ENCODE results near the gene POLN.
"Not testable (repeated sequence)": the region's sequence is repeated elsewhere in the genome, so short reads cannot be mapped to it uniquely, and the experiment has no call there.

The POLN gene

DNA sequence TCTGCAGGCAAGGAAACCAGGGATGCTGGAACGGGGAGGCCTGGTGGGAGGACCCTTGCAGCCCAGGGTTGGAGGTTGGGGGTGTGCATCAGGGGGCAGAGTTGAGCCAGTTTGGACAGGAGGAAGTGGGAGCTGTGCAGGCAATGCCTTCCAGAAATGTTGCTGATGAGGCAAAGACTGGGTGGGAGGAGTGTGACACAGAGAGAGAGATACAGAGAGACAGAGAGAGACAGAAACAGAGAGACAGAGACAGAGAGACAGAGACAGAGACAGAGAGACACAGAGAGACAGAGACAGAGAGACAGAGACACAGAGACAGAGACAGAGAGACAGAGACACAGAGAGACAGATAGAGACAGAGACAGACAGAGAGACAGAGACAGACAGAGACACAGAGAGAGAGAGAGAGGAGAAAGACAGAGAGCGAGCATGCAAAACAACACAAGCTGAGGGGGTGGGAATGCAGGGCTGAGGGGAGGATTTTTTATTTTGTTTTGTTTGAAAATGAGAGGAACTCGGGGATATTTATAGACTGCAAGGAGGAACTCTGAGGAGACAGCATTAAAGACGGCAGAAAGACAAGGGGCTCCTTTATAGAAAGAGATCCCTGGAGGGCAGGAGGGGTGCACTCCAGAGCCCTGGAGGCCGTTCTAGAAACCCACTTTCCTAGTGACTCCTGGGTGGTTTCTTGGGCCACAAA lies 1.9 kb upstream of the POLN start:
- no peak for DNase-seq
- Histone ChIP-seq H3K27me3 (replicated peaks; ENCODE audit: control insufficient read depth, insufficient read depth, low read length, poor library complexity, severe bottlenecking) (no peaks in the 10 kb centered on the region), H3K4me3 (ENCODE audit: insufficient read depth, low read depth, low read length, poor library complexity, severe bottlenecking) (no peak overlapping the region), H3K4me1 (ENCODE audit: control insufficient read depth, insufficient read depth, low read length, poor library complexity, severe bottlenecking) (peaks cover 16% of the 10 kb centered on the region), H3K9me3 (ENCODE audit: control insufficient read depth, low read length) (no peaks in the 10 kb centered on the region), H3K36me3 (ENCODE audit: control insufficient read depth, insufficient read depth, low read length) (peaks cover 7% of the 10 kb centered on the region), H3K27ac (ENCODE audit: insufficient read depth, low read length, poor library complexity, severe bottlenecking) (no peak overlapping the region)

DNA sequence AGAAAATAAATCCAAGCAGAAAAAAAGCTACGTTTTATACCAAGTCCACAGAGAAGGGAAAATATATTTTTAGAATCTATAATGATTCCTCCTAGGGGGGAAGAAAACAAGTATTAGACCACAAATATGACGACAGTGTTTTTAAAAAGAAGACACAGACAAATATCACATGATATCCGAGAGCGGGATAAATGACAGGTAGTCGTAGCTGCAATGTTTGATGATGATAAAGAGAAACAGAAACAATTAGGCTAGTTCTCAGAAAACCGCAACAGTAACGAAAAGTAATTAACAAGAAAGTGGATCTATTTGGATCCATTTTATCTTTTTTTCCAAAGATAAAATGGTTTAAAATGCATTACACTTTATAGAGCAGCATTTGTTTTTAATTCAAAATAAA lies 918 bp downstream of the POLN start:
- Histone ChIP-seq H3K9me3 (ENCODE audit: control insufficient read depth, low read length) (no peaks in the 10 kb centered on the region), H3K4me1 (ENCODE audit: control insufficient read depth, insufficient read depth, low read length, poor library complexity, severe bottlenecking) (peaks cover 16% of the 10 kb centered on the region)

DNA sequence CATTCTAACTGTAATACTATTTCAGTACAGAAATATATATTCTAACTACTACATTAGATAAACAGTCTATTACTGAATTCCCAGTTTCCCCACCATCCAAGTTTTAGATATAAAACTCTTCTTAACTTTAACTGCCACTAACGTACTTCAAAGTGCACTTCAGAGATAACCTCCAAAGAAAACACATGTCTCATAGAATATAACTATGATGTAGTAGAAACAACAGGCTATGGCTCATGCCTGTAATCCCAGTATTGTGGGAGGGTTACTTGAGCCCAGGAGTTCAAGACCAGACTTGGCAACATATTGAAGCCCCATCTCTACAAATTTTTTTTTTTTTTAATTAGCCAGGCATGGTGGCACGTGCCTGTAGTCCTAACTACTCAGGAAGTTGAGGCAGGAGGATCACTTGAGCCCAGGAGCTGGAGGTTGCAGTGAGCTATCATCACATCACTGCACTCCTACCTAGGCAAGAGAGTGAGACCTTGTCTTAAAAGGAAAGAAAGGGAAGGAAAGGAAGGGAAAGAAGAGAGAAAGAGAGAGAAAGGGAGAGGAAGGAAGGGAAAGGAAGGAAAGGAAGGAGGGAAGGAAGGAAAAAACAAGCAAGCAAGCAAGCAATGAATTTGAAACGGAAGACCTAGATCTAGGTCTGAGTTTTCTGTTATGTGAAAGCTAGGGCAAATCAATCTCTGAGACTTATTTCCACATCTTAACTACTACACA lies 4.8 kb downstream of the POLN start:
- H3K4me1 ChIP-seq (ENCODE audit: control insufficient read depth, insufficient read depth, low read length, poor library complexity, severe bottlenecking), result peaks cover 16% of the 10 kb centered on the region
- DNase-seq, result no peak
- peaks cover 25% of the 10 kb centered on the region for H3K36me3 ChIP-seq (ENCODE audit: control insufficient read depth, insufficient read depth, low read length)
- H3K9me3 ChIP-seq (ENCODE audit: control insufficient read depth, low read length), result no peaks in the 10 kb centered on the region
- no peak overlapping the region for H3K4me3 ChIP-seq (ENCODE audit: insufficient read depth, low read depth, low read length, poor library complexity, severe bottlenecking)
- H3K27ac ChIP-seq (ENCODE audit: insufficient read depth, low read length, poor library complexity, severe bottlenecking), result no peak overlapping the region
- no peaks in the 10 kb centered on the region for H3K27me3 ChIP-seq (replicated peaks; ENCODE audit: control insufficient read depth, insufficient read depth, low read length, poor library complexity, severe bottlenecking)

More for the DNA sequence above, 918 bp downstream of the POLN start:
- peaks cover 10% of the 10 kb centered on the region for H3K36me3 ChIP-seq (ENCODE audit: control insufficient read depth, insufficient read depth, low read length)
- no peaks in the 10 kb centered on the region for H3K27me3 ChIP-seq (replicated peaks; ENCODE audit: control insufficient read depth, insufficient read depth, low read length, poor library complexity, severe bottlenecking)
- peak overlapping the region; percentile 89 for H3K4me3 ChIP-seq (ENCODE audit: insufficient read depth, low read depth, low read length, poor library complexity, severe bottlenecking)
- peak overlapping the region; percentile 85 for H3K27ac ChIP-seq (ENCODE audit: insufficient read depth, low read length, poor library complexity, severe bottlenecking)
- no peak for DNase-seq

DNA sequence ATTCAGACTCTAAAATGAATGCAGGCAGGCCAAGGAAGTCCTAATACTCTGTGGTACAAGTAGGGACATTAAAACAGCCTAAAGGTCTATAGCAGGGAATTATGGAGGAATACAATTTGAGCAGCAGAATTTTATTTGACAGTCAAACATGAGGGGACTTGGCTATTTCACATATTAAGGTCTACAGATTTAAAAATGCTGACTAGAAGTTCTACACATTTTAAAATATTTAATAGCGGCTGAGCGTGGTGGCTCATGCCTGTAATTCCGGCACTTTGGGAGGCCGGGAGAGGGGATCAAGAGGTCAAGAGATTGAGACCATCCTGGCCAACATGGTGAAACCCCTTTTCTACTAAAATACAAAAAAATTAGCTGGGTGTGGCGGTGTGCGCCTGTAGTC lies 10.8 kb downstream of the POLN start:
- H3K4me1 ChIP-seq (ENCODE audit: control insufficient read depth, insufficient read depth, low read length, poor library complexity, severe bottlenecking), result no peaks in the 10 kb centered on the region
- DNase-seq, result no peak

DNA sequence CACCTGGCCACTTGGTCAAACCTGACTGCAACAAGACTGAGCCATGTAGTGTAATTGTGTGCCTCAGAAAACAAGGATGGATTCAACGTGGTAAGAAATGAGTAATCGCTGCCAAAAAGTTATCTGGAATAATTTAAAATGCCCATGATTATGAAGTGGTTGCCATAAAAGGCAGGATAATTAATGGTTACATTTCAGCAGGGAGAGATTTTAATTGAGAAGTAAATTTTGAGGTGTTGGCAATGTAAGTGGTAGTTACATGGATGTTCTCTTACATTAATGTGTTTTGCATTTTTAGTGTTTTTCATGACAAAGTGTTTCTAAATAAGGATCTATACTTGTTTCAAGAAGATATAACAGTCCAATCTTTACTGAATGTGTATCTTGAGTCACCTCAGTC lies 15.7 kb downstream of the POLN start:
- no peaks in the 10 kb centered on the region for H3K4me1 ChIP-seq (ENCODE audit: control insufficient read depth, insufficient read depth, low read length, poor library complexity, severe bottlenecking)
- no peak for DNase-seq
- H3K9me3 ChIP-seq (ENCODE audit: control insufficient read depth, low read length), result no peaks in the 10 kb centered on the region
- no peaks in the 10 kb centered on the region for H3K27me3 ChIP-seq (replicated peaks; ENCODE audit: control insufficient read depth, insufficient read depth, low read length, poor library complexity, severe bottlenecking)
- H3K27ac ChIP-seq (ENCODE audit: insufficient read depth, low read length, poor library complexity, severe bottlenecking), result no peak overlapping the region
- no peak overlapping the region for H3K4me3 ChIP-seq (ENCODE audit: insufficient read depth, low read depth, low read length, poor library complexity, severe bottlenecking)
- H3K36me3 ChIP-seq (ENCODE audit: control insufficient read depth, insufficient read depth, low read length), result peaks cover 20% of the 10 kb centered on the region

More for the DNA sequence above, 10.8 kb downstream of the POLN start:
- H3K4me3 ChIP-seq (ENCODE audit: insufficient read depth, low read depth, low read length, poor library complexity, severe bottlenecking), result no peak overlapping the region
- H3K36me3 ChIP-seq (ENCODE audit: control insufficient read depth, insufficient read depth, low read length), result peaks cover 30% of the 10 kb centered on the region
- H3K27me3 ChIP-seq (replicated peaks; ENCODE audit: control insufficient read depth, insufficient read depth, low read length, poor library complexity, severe bottlenecking), result no peaks in the 10 kb centered on the region
- no peaks in the 10 kb centered on the region for H3K9me3 ChIP-seq (ENCODE audit: control insufficient read depth, low read length)
- H3K27ac ChIP-seq (ENCODE audit: insufficient read depth, low read length, poor library complexity, severe bottlenecking), result no peak overlapping the region

DNA sequence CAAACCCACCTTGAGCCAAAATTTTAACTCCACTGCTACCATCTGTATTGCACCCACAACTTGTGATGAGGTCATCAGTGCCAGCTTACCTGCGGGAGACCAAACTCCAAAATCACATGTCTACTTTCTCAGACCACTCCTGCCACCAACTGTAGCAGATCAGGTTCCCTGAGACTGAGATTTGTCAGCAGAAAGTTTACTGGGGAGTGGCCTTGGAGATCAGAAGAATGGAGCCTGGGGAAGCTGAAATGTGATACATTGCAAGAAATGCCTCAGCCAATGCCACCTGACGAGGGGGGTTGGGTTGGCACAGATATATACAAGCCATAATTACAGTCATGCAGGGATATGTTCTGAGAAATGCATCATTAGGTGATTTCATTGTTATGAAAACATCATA lies 19.1 kb downstream of the POLN start:
- Histone ChIP-seq H3K36me3 (ENCODE audit: control insufficient read depth, insufficient read depth, low read length) (peaks cover 15% of the 10 kb centered on the region), H3K4me1 (ENCODE audit: control insufficient read depth, insufficient read depth, low read length, poor library complexity, severe bottlenecking) (peaks cover 5% of the 10 kb centered on the region), H3K27ac (ENCODE audit: insufficient read depth, low read length, poor library complexity, severe bottlenecking) (no peak overlapping the region), H3K27me3 (replicated peaks; ENCODE audit: control insufficient read depth, insufficient read depth, low read length, poor library complexity, severe bottlenecking) (no peaks in the 10 kb centered on the region), H3K9me3 (ENCODE audit: control insufficient read depth, low read length) (no peaks in the 10 kb centered on the region), H3K4me3 (ENCODE audit: insufficient read depth, low read depth, low read length, poor library complexity, severe bottlenecking) (no peak overlapping the region)
- DNase-seq, result no peak

- H3K4me1 ChIP-seq (ENCODE audit: control insufficient read depth, insufficient read depth, low read length, poor library complexity, severe bottlenecking); H3K27ac ChIP-seq (ENCODE audit: insufficient read depth, low read length, poor library complexity, severe bottlenecking); DNase-seq; H3K9me3 ChIP-seq (ENCODE audit: control insufficient read depth, low read length); H3K4me3 ChIP-seq (ENCODE audit: insufficient read depth, low read depth, low read length, poor library complexity, severe bottlenecking); H3K27me3 ChIP-seq (replicated peaks; ENCODE audit: control insufficient read depth, insufficient read depth, low read length, poor library complexity, severe bottlenecking); H3K36me3 ChIP-seq (ENCODE audit: control insufficient read depth, insufficient read depth, low read length): not testable (repeated sequence)
Observed at GRCh38 chr4:2221378-2221777, 20.5 kb downstream of the POLN start.

GRCh38 chr4:2220016-2220630 lies 21.8 kb downstream of the POLN start:
- Histone ChIP-seq H3K9me3 (ENCODE audit: control insufficient read depth, low read length) (no peaks in the 10 kb centered on the region), H3K4me3 (ENCODE audit: insufficient read depth, low read depth, low read length, poor library complexity, severe bottlenecking) (no peak overlapping the region), H3K27ac (ENCODE audit: insufficient read depth, low read length, poor library complexity, severe bottlenecking) (no peak overlapping the region), H3K4me1 (ENCODE audit: control insufficient read depth, insufficient read depth, low read length, poor library complexity, severe bottlenecking) (peaks cover 5% of the 10 kb centered on the region), H3K27me3 (replicated peaks; ENCODE audit: control insufficient read depth, insufficient read depth, low read length, poor library complexity, severe bottlenecking) (no peaks in the 10 kb centered on the region), H3K36me3 (ENCODE audit: control insufficient read depth, insufficient read depth, low read length) (peaks cover 5% of the 10 kb centered on the region)
- peak; percentile 55 to 67 (median 57) for DNase-seq

DNA sequence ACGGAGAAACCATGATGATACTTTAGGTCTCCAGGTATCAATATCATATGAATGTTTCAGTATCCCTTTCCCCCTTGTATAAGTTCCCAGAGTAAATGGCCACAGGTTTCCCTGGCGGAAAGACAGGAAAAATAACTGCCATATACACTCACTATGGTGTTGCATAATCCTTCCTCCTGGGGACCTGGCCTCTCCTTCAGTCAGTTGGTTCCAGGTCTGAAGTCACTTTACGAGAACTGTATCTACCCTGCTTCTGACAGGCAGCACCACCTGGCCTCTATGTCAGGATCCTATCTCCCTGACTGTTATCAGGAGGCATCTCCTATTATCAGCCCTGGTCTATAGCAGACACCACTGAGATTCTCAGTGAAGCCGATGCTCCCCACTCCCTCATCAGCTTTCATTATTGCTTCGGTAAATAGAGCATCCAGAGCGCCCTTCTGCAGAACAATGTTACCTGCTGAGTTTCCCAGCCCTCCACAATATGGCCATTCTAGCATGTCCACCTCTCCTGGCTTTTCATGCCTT lies 22.6 kb downstream of the POLN start:
- Histone ChIP-seq H3K27me3 (replicated peaks; ENCODE audit: control insufficient read depth, insufficient read depth, low read length, poor library complexity, severe bottlenecking) (no peaks in the 10 kb centered on the region), H3K4me3 (ENCODE audit: insufficient read depth, low read depth, low read length, poor library complexity, severe bottlenecking) (no peak overlapping the region), H3K9me3 (ENCODE audit: control insufficient read depth, low read length) (no peaks in the 10 kb centered on the region), H3K36me3 (ENCODE audit: control insufficient read depth, insufficient read depth, low read length) (peaks cover 5% of the 10 kb centered on the region), H3K4me1 (ENCODE audit: control insufficient read depth, insufficient read depth, low read length, poor library complexity, severe bottlenecking) (peaks cover 5% of the 10 kb centered on the region), H3K27ac (ENCODE audit: insufficient read depth, low read length, poor library complexity, severe bottlenecking) (no peak overlapping the region)
- no peak for DNase-seq

DNA sequence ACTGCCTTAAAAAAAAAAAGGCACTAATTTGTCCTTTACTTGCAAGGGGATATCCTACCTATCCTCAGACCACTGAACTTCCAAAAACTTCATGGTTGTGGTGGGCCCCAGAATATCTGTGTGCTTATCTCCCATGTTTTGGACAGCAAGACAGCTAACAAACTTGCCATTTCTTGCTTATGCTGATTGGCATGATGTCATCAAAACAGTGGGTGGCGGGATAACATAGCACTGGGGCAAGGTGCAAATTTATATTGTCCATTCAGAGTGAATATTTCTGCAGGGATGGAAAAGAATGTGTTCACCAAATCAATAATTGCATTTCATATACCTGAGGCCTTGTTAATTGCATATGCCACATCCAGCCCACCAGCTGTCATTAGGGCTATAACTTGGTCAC lies 23.5 kb downstream of the POLN start:
- DNase-seq, result no peak
- Histone ChIP-seq H3K4me1 (ENCODE audit: control insufficient read depth, insufficient read depth, low read length, poor library complexity, severe bottlenecking) (peaks cover 5% of the 10 kb centered on the region), H3K36me3 (ENCODE audit: control insufficient read depth, insufficient read depth, low read length) (peaks cover 5% of the 10 kb centered on the region), H3K27me3 (replicated peaks; ENCODE audit: control insufficient read depth, insufficient read depth, low read length, poor library complexity, severe bottlenecking) (no peaks in the 10 kb centered on the region), H3K4me3 (ENCODE audit: insufficient read depth, low read depth, low read length, poor library complexity, severe bottlenecking) (no peak overlapping the region), H3K27ac (ENCODE audit: insufficient read depth, low read length, poor library complexity, severe bottlenecking) (no peak overlapping the region), H3K9me3 (ENCODE audit: control insufficient read depth, low read length) (no peaks in the 10 kb centered on the region)
